ENCODE data around the gene SCAMP2.

SCAMP2 gene

GRCh38 chr15:74863239-74864056, 9.7 kb downstream of the SCAMP2 start:
- no peak for DNase-seq (ENCODE audit: low read depth in 1 of 2, low spot score in 1 of 2)

GRCh38 chr15:74858369-74858740, 14.8 kb downstream of the SCAMP2 start:
- no peak for DNase-seq (ENCODE audit: low read depth in 1 of 2, low spot score in 1 of 2)

GRCh38 chr15:74857671-74858368, 15.3 kb downstream of the SCAMP2 start:
- no peak for DNase-seq (ENCODE audit: low read depth in 1 of 2, low spot score in 1 of 2)

- no peak for DNase-seq (ENCODE audit: low read depth in 1 of 2, low spot score in 1 of 2)
Observed at GRCh38 chr15:74857082-74857655, 16.0 kb downstream of the SCAMP2 start.

- DNase-seq (ENCODE audit: low read depth in 1 of 2, low spot score in 1 of 2) = no peak
Observed at GRCh38 chr15:74856537-74856936, 16.6 kb downstream of the SCAMP2 start.

GRCh38 chr15:74855857-74856256, 17.3 kb downstream of the SCAMP2 start:
- DNase-seq (ENCODE audit: low read depth in 1 of 2, low spot score in 1 of 2) = no peak

GRCh38 chr15:74854453-74855022, 18.6 kb downstream of the SCAMP2 start:
- DNase-seq (ENCODE audit: low read depth in 1 of 2, low spot score in 1 of 2) = no peak

- DNase-seq (ENCODE audit: low read depth in 1 of 2, low spot score in 1 of 2) = no peak
Observed at GRCh38 chr15:74851960-74852359, 21.2 kb downstream of the SCAMP2 start.

- no peak for DNase-seq (ENCODE audit: low read depth in 1 of 2, low spot score in 1 of 2)
Observed at GRCh38 chr15:74850393-74850792, 22.8 kb downstream of the SCAMP2 start.

GRCh38 chr15:74847432-74847831, 25.7 kb downstream of the SCAMP2 start:
- no peak for DNase-seq (ENCODE audit: low read depth in 1 of 2, low spot score in 1 of 2)

GRCh38 chr15:74845581-74845980, 27.6 kb downstream of the SCAMP2 start:
- no peak for DNase-seq (ENCODE audit: low read depth in 1 of 2, low spot score in 1 of 2)

GRCh38 chr15:74845208-74845568, 28.0 kb downstream of the SCAMP2 start:
- peak; percentile 32 to 35 for DNase-seq (ENCODE audit: low read depth in 1 of 2, low spot score in 1 of 2)

- no peak for DNase-seq (ENCODE audit: low read depth in 1 of 2, low spot score in 1 of 2)
Observed at GRCh38 chr15:74844319-74845207, 28.6 kb downstream of the SCAMP2 start.

GRCh38 chr15:74843891-74844299, 29.3 kb downstream of the SCAMP2 start:
- no peak for DNase-seq (ENCODE audit: low read depth in 1 of 2, low spot score in 1 of 2)

GRCh38 chr15:74843445-74843828, 29.7 kb downstream of the SCAMP2 start:
- DNase-seq (ENCODE audit: low read depth in 1 of 2, low spot score in 1 of 2) = no peak

GRCh38 chr15:74842581-74843444, 30.4 kb downstream of the SCAMP2 start, which contains the start of gene ULK3:
TSS of gene ULK3 (minus strand) at chr15:74843156. CDS start at chr15:74843105, 51 bp downstream.
- DNase-seq (ENCODE audit: low read depth in 1 of 2, low spot score in 1 of 2) = peak; percentile 89 to 93

GRCh38 chr15:74841891-74842373, 31.2 kb downstream of the SCAMP2 start:
- DNase-seq (ENCODE audit: low read depth in 1 of 2, low spot score in 1 of 2) = no peak

- no peak for DNase-seq (ENCODE audit: low read depth in 1 of 2, low spot score in 1 of 2)
Observed at GRCh38 chr15:74840851-74841775, 32.1 kb downstream of the SCAMP2 start.
